Neuronal stem cell (in vitro differentiated cells): ENCODE results near the gene ADORA2A.
"Not testable (repeated sequence)": the region's sequence is repeated elsewhere in the genome, so short reads cannot be mapped to it uniquely, and the experiment has no call there.

ENCODE experiments used
- DNase-seq: peaks from one replicate; pipeline ENCODE4 v3.0.0-alpha.2; 2013; ENCODE audit warnings: low spot score
- H2AFZ ChIP-seq: one replicate; pipeline ENCODE4 v1.6.1; 2013; ENCODE audit warnings: mild to moderate bottlenecking, low read length, inconsistent platforms
- H2AK5ac ChIP-seq: 2 replicates; pipeline ENCODE4 v1.6.1; 2013; ENCODE audit warnings: low read depth, mild to moderate bottlenecking, inconsistent platforms, low read length, moderate library complexity, mixed read lengths
- H2BK120ac ChIP-seq: 2 replicates; pipeline ENCODE4 v1.6.1; 2013; ENCODE audit warnings: low read depth, mild to moderate bottlenecking, inconsistent platforms, low read length, moderate library complexity, mixed read lengths
- H2BK12ac ChIP-seq: one replicate; pipeline ENCODE4 v1.6.1; 2013; ENCODE audit warnings: low read length, inconsistent platforms
- H2BK15ac ChIP-seq: 2 replicates; pipeline ENCODE4 v1.6.1; 2013; ENCODE audit warnings: mild to moderate bottlenecking, low read length, inconsistent platforms, mixed read lengths
- H2BK5ac ChIP-seq: one replicate; pipeline ENCODE4 v1.6.1; 2013; ENCODE audit warnings: inconsistent platforms, mild to moderate bottlenecking, low read length, moderate library complexity
- H3K14ac ChIP-seq: one replicate; pipeline ENCODE4 v1.6.1; 2013; ENCODE audit warnings: low read length, inconsistent platforms
- H3K18ac ChIP-seq: 2 replicates; pipeline ENCODE4 v1.6.1; 2013; ENCODE audit warnings: low read length, inconsistent platforms
- H3K23ac ChIP-seq: 2 replicates; pipeline ENCODE4 v1.6.1; 2013; ENCODE audit warnings: low read depth, mild to moderate bottlenecking, mixed read lengths, low read length, inconsistent platforms; ENCODE audit not compliant: poor library complexity
- H3K27ac ChIP-seq: replicated peaks from 3 replicates; pipeline ENCODE4 v1.5.1; 2013; ENCODE audit warnings: low read length, inconsistent platforms
- H3K27me3 ChIP-seq, 3 experiments: 2 replicates each; pipeline ENCODE4 v1.6.1; 2013; ENCODE audit warnings: low read length in 3 of 3, mild to moderate bottlenecking in 2 of 3, inconsistent platforms in 1 of 3, low read depth in 1 of 3, mixed read lengths in 1 of 3, moderate library complexity in 1 of 3; ENCODE audit not compliant: control insufficient read depth in 3 of 3, insufficient read depth in 3 of 3
- H3K36me3 ChIP-seq, 2 donors: replicated peaks in 1 of 2; 2 replicates each; pipeline ENCODE4 v1.6.1; 2013; ENCODE audit warnings: low read length in 2 of 2; ENCODE audit not compliant: control insufficient read depth in 2 of 2, insufficient read depth in 2 of 2
- H3K4ac ChIP-seq: 2 replicates; pipeline ENCODE4 v1.6.1; 2013; ENCODE audit warnings: inconsistent platforms, mild to moderate bottlenecking, low read length, moderate library complexity
- H3K4me1 ChIP-seq, 2 donors: 1 replicate in 1 of 2; 2 replicates in 1 of 2; pipeline ENCODE4 v1.6.1; 2013; ENCODE audit warnings: low read length in 2 of 2, low read depth in 1 of 2; ENCODE audit not compliant: control insufficient read depth in 2 of 2, insufficient read depth in 1 of 2
- H3K4me2 ChIP-seq: one replicate; pipeline ENCODE4 v1.6.1; 2013; ENCODE audit warnings: mild to moderate bottlenecking, low read length, inconsistent platforms; ENCODE audit not compliant: insufficient read depth, poor library complexity, severe bottlenecking
- H3K4me3 ChIP-seq, 2 donors: 2 replicates each; pipeline ENCODE4 v1.5.1; 2013; ENCODE audit warnings: low read length in 2 of 2, mild to moderate bottlenecking in 2 of 2, inconsistent platforms in 1 of 2, moderate library complexity in 1 of 2
- H3K79me1 ChIP-seq: one replicate; pipeline ENCODE4 v1.6.1; 2013; ENCODE audit warnings: low read depth, mild to moderate bottlenecking, inconsistent platforms, low read length, moderate library complexity
- H3K9ac ChIP-seq: one replicate; pipeline ENCODE4 v1.6.1; 2013; ENCODE audit warnings: mild to moderate bottlenecking, low read depth, low read length, inconsistent platforms; ENCODE audit not compliant: poor library complexity
- H3K9me3 ChIP-seq, 2 donors: replicated peaks in 1 of 2; 2 replicates each; pipeline versions ENCODE3 to v1.6.1; 2013; ENCODE audit warnings: low read length in 2 of 2, mild to moderate bottlenecking in 2 of 2, inconsistent platforms in 1 of 2, low read depth in 1 of 2, mixed read lengths in 1 of 2, moderate library complexity in 1 of 2; ENCODE audit not compliant: control insufficient read depth in 2 of 2, insufficient read depth in 1 of 2
- H4K8ac ChIP-seq: one replicate; pipeline ENCODE4 v1.6.1; 2013; ENCODE audit warnings: low read depth, mild to moderate bottlenecking, inconsistent platforms, low read length, moderate library complexity
- H4K91ac ChIP-seq: one replicate; pipeline ENCODE4 v1.6.1; 2013; ENCODE audit warnings: low read length, low read depth, mild to moderate bottlenecking, inconsistent platforms; ENCODE audit not compliant: poor library complexity
- WGBS, 2 donors: extraction: QIAGEN DNeasy Blood & Tissue Kit; methylation state at CpG; one replicate each; pipeline ENCODE4 v1.1.7; 2013; ENCODE audit warnings: missing lambda C conversion rate in 2 of 2, mixed read lengths in 1 of 2; ENCODE audit not compliant: insufficient read length in 2 of 2, insufficient replicate concordance in 1 of 2; ENCODE audit errors: extremely low coverage in 2 of 2; 5-methylcytosine and 5-hydroxymethylcytosine counted together

Gene ADORA2A

GRCh38 chr22:24485608-24486007 lies 58.2 kb downstream of the ADORA2A start:
- H3K27ac ChIP-seq = no peak overlapping the region
- no peak overlapping the region for H2AK5ac ChIP-seq
- H3K27me3 ChIP-seq = peaks cover 0 to 8% (median 0%) of the 10 kb centered on the region in 3 experiments
- no peak overlapping the region for H2BK15ac ChIP-seq
- no peak overlapping the region for H2BK12ac ChIP-seq
- no peak overlapping the region for H2BK120ac ChIP-seq
- no peak overlapping the region for H4K91ac ChIP-seq
- no CpG with 5 or more reads among the region's 3 CpGs for WGBS, 2 donors
- no peaks in the 10 kb centered on the region for H3K9me3 ChIP-seq
- no peak overlapping the region for H3K14ac ChIP-seq
- H3K18ac ChIP-seq = no peak overlapping the region
- no peak overlapping the region for H3K4me2 ChIP-seq
- no peaks in the 10 kb centered on the region for H3K4me1 ChIP-seq
- no peak for DNase-seq
- H3K9ac ChIP-seq = no peak overlapping the region
- H3K4ac ChIP-seq = no peak overlapping the region
- no peak overlapping the region for H4K8ac ChIP-seq
- H3K36me3 ChIP-seq = no peaks in the 10 kb centered on the region
- H2BK5ac ChIP-seq = no peak overlapping the region
- H3K23ac ChIP-seq = no peak overlapping the region
- H2AFZ ChIP-seq = no peak overlapping the region
- H3K79me1 ChIP-seq = no peaks in the 10 kb centered on the region
- no peak overlapping the region for H3K4me3 ChIP-seq

- Histone ChIP-seq H3K79me1 (no peaks in the 10 kb centered on the region), H2AK5ac (no peak overlapping the region), H3K4ac (no peak overlapping the region), H3K23ac (no peak overlapping the region), H2BK5ac (no peak overlapping the region), H3K27me3 (peaks cover 0 to 8% (median 0%) of the 10 kb centered on the region in 3 experiments), H2BK15ac (no peak overlapping the region), H4K91ac (no peak overlapping the region), H3K27ac (no peak overlapping the region), H2AFZ (no peak overlapping the region), H3K4me2 (no peak overlapping the region), H4K8ac (no peak overlapping the region), H3K9me3 (no peaks in the 10 kb centered on the region), H3K4me1 (no peaks in the 10 kb centered on the region), H3K36me3 (no peaks in the 10 kb centered on the region), H3K14ac (no peak overlapping the region), H3K9ac (no peak overlapping the region), H2BK12ac (no peak overlapping the region), H2BK120ac (no peak overlapping the region), H3K18ac (no peak overlapping the region), H3K4me3 (no peak overlapping the region)
- no CpG with 5 or more reads among the region's 2 CpGs for WGBS, 2 donors
- DNase-seq = no peak
These were observed 59.1 kb downstream of the ADORA2A start for GRCh38 chr22:24486501-24486921.

GRCh38 chr22:24489011-24489410 lies 61.6 kb downstream of the ADORA2A start:
- Histone ChIP-seq H3K27me3 (peaks cover 0 to 13% (median 9%) of the 10 kb centered on the region in 3 experiments), H2BK12ac (no peak overlapping the region), H3K9ac (no peak overlapping the region)

GRCh38 chr22:24489434-24489833 lies 62.0 kb downstream of the ADORA2A start:
- not testable (repeated sequence) for H2BK120ac ChIP-seq, H3K4me3 ChIP-seq, DNase-seq, H3K36me3 ChIP-seq, H3K23ac ChIP-seq, H3K9me3 ChIP-seq, H3K79me1 ChIP-seq, H2BK12ac ChIP-seq, H3K9ac ChIP-seq, H3K4ac ChIP-seq, H4K91ac ChIP-seq, H2AK5ac ChIP-seq, H2BK5ac ChIP-seq, H3K18ac ChIP-seq, H4K8ac ChIP-seq, H3K4me2 ChIP-seq, H3K14ac ChIP-seq, H3K4me1 ChIP-seq, H3K27ac ChIP-seq, H2BK15ac ChIP-seq, H2AFZ ChIP-seq
- WGBS, 2 donors = no CpG with 5 or more reads among the region's 1 CpG
- peaks cover 3 to 18% (median 14%) of the 10 kb centered on the region in 3 experiments for H3K27me3 ChIP-seq

More at GRCh38 chr22:24489011-24489410, 61.6 kb downstream of the ADORA2A start:
- no peak overlapping the region for H3K27ac ChIP-seq
- no peak overlapping the region for H2AFZ ChIP-seq
- H3K9me3 ChIP-seq = no peaks in the 10 kb centered on the region
- WGBS, 2 donors = no CpG with 5 or more reads among the region's 2 CpGs
- H3K4me3 ChIP-seq = no peak overlapping the region
- no peak overlapping the region for H3K18ac ChIP-seq
- no peak overlapping the region for H3K23ac ChIP-seq
- no peak overlapping the region for H2BK15ac ChIP-seq
- no peaks in the 10 kb centered on the region for H3K79me1 ChIP-seq
- H4K8ac ChIP-seq = no peak overlapping the region
- no peak overlapping the region for H3K14ac ChIP-seq
- DNase-seq = no peak
- no peak overlapping the region for H2BK5ac ChIP-seq
- H2AK5ac ChIP-seq = no peak overlapping the region
- H3K4ac ChIP-seq = no peak overlapping the region
- H3K4me2 ChIP-seq = no peak overlapping the region
- no peaks in the 10 kb centered on the region for H3K36me3 ChIP-seq
- H2BK120ac ChIP-seq = no peak overlapping the region
- no peak overlapping the region for H4K91ac ChIP-seq
- H3K4me1 ChIP-seq = no peaks in the 10 kb centered on the region
